ENCODE results near the gene NT5C1B.

NT5C1B gene

DNA sequence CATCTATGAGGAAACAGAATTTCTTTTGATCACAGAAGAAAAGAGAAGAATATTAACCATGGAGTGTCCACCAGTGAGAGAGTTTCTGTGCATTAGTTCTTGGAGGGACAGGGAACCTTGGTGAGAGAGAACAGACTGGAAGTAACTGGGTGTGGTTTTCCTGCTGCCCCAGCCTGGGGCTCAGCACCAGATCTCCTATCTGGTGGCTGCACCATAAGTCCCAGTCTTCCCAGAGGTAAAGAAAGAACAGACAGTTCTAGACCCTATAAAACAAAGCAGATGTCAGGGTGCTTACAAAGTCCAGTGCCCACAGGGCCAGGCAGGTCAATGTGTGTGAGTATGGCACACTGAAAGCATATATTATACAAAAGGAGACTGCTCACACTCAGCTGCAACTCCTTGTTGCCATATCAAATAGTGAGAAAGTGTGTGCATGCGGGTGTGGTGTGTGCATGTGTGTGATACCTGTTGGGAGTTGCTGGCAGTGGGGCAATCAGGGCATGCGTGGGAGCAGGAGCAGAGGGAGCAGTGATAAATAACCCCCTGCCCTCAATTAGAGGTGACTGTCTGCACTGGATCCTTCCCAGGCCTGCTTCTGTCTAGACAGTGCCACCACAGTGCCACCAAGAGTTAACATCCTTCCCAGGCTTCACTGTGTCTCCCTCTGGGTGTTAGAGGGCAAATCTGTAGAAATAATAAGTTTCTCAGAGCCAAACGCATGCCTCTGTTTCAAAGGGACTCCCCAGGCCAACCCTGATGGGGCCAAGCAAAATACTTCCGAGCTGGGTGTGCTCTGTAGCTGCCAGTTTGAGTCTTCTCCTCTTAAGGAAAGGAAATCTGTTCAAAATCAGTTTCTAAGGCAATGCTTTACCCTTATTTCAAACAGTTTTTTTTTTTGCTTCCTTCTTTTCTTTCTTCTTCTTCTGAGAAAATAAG, 74.6 kb downstream of the NT5C1B start:
- DNase-seq, result no peak

Measured in NCI-H1048 (cell line).